Thyroid gland (tissue), 4 donors: ENCODE results near the gene RPL41.

Experiments used
- POLR2A ChIP-seq, 2 donors: fragments of 450-650 bp; IDR thresholded peaks; one replicate each; pipeline ENCODE4 v1.6.1; 2017; ENCODE audit warnings: antibody characterized with exemption in 2 of 2, mild to moderate bottlenecking in 2 of 2, moderate library complexity in 1 of 2
- TF ChIP-seq, protein P1 (sequence below), 6 experiments: fragments of 200-600 bp in 3 of 6; fragments of 450-650 bp in 3 of 6; sonication (generic) in 3 of 6; IDR thresholded peaks; one replicate each; pipeline ENCODE4 v1.5.1; 2016 to 2019; ENCODE audit warnings: antibody characterized with exemption in 6 of 6, mild to moderate bottlenecking in 2 of 6, inconsistent platforms in 1 of 6, moderate library complexity in 1 of 6

GRCh38 chr12:56134897-56135296 is 18.5 kb downstream of the RPL41 start:
- TF ChIP-seq, protein P1, sequence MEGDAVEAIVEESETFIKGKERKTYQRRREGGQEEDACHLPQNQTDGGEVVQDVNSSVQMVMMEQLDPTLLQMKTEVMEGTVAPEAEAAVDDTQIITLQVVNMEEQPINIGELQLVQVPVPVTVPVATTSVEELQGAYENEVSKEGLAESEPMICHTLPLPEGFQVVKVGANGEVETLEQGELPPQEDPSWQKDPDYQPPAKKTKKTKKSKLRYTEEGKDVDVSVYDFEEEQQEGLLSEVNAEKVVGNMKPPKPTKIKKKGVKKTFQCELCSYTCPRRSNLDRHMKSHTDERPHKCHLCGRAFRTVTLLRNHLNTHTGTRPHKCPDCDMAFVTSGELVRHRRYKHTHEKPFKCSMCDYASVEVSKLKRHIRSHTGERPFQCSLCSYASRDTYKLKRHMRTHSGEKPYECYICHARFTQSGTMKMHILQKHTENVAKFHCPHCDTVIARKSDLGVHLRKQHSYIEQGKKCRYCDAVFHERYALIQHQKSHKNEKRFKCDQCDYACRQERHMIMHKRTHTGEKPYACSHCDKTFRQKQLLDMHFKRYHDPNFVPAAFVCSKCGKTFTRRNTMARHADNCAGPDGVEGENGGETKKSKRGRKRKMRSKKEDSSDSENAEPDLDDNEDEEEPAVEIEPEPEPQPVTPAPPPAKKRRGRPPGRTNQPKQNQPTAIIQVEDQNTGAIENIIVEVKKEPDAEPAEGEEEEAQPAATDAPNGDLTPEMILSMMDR (IDR thresholded peaks at IDR 0.05): no peak
- TF ChIP-seq POLR2A (IDR thresholded peaks at IDR 0.05): no peak
